Activated CD4-positive, alpha-beta memory T cell treated with anti-CD3 and anti-CD28 coated beads for 36 hours (primary cell): ENCODE data around the gene RASSF3. TPM values are rescaled to one million over a fixed set of nuclear protein-coding genes. Genes with fewer than 3 reads are reported as not detected.
A peak's percentile ranks its signal among the peaks of the same experiment; 100 is the strongest.

ENCODE experiments used
- CTCF ChIA-PET: fragments of 350-600 bp; sonication (Branson Sonifier 250); formaldehyde crosslinking; loops from one replicate; lab custom pipeline; 2021; ENCODE audit warnings: antibody characterized with exemption, inconsistent platforms; lab: Charles Lee
- POLR2A ChIA-PET: fragments of 350-600 bp; sonication (Branson Sonifier 250); formaldehyde crosslinking; loops from one replicate; lab custom pipeline; 2021; ENCODE audit warnings: antibody characterized with exemption; lab: Charles Lee
- DNase-seq: peaks from one replicate; pipeline ENCODE4 v3.0.0-alpha.2; 2020
- H3K27ac Mint-ChIP-seq: one replicate; pipeline ENCODE4 v1.8.0; 2021; ENCODE audit warnings: mixed read lengths
- H3K27me3 Mint-ChIP-seq: one replicate; pipeline ENCODE4 v1.8.0; 2021; ENCODE audit warnings: mixed read lengths
- H3K36me3 Mint-ChIP-seq: one replicate; pipeline ENCODE4 v1.8.0; 2021; ENCODE audit warnings: mixed read lengths
- H3K4me1 Mint-ChIP-seq: one replicate; pipeline ENCODE4 v1.8.0; 2021; ENCODE audit warnings: low read depth, mixed read lengths
- H3K4me3 Mint-ChIP-seq: one replicate; pipeline ENCODE4 v1.8.0; 2021; ENCODE audit warnings: mild to moderate bottlenecking, mixed read lengths
- H3K9me3 Mint-ChIP-seq: one replicate; pipeline ENCODE4 v1.8.0; 2021; ENCODE audit warnings: mixed read lengths
- intact Hi-C: fragments of 100-400 bp; cut with micrococcal nuclease; formaldehyde crosslinking; loops from one replicate; pipeline ENCODE4 v1.15.1; 2023
- total RNA-seq, 2 experiments: library from RNA; stranded (reverse); gene quantifications; one replicate each; pipeline ENCODE4 v1.2.3, GENCODE V29; 2021

Gene RASSF3
- total RNA-seq, 2 experiments from 2014 or later: 40.6 to 40.7 TPM

GRCh38 chr12:64660237-64661018 is 50.1 kb downstream of the RASSF3 start:
- intact Hi-C loops: loop anchor here (5.0 kb wide), 1 partner anchor 37 kb away; no protein-coding TSS in a partner anchor
- Mint-ChIP-seq H3K36me3 (peaks cover 6% of the 10 kb centered on the region), H3K4me3 (no peak overlapping the region), H3K27me3 (no peaks in the 10 kb centered on the region), H3K4me1 (peaks cover 85% of the 10 kb centered on the region), H3K9me3 (no peaks in the 10 kb centered on the region), H3K27ac (peak overlapping the region; percentile 73)
- no peak for DNase-seq
- CTCF ChIA-PET: interaction anchor here (0.6 to 1.5 kb wide), 7 partner anchors 9 to 111 kb away, joined by 3 to 6 read pairs (median 3); no protein-coding TSS in a partner anchor
- POLR2A ChIA-PET: interaction anchor here (1.0 to 2.3 kb wide), 7 partner anchors 9 to 52 kb away, joined by 3 to 8 read pairs (median 5); partner anchors contain the start of gene RASSF3

GRCh38 chr12:64663015-64663414 is 52.7 kb downstream of the RASSF3 start:
- intact Hi-C loops: loop anchor here (5.0 kb wide), 1 partner anchor 34 kb away; no protein-coding TSS in a partner anchor
- no peak for DNase-seq
- H3K4me1 Mint-ChIP-seq: peaks cover 91% of the 10 kb centered on the region
- CTCF ChIA-PET: no interaction called here
- H3K36me3 Mint-ChIP-seq: peaks cover 1% of the 10 kb centered on the region
- peak overlapping the region; percentile 49 for H3K27ac Mint-ChIP-seq
- POLR2A ChIA-PET: no interaction called here
- H3K4me3 Mint-ChIP-seq: no peak overlapping the region
- H3K27me3 Mint-ChIP-seq: no peaks in the 10 kb centered on the region
- no peaks in the 10 kb centered on the region for H3K9me3 Mint-ChIP-seq

- Mint-ChIP-seq H3K27me3 (no peaks in the 10 kb centered on the region), H3K27ac (peak overlapping the region; percentile 96), H3K4me1 (peaks cover 89% of the 10 kb centered on the region), H3K36me3 (no peaks in the 10 kb centered on the region), H3K4me3 (peak overlapping the region; percentile 43), H3K9me3 (no peaks in the 10 kb centered on the region)
- intact Hi-C loops: loop anchor here (5.0 kb wide), 1 partner anchor 92 kb away; the partner anchor contains the start of gene GNS
- CTCF ChIA-PET: interaction anchor here (0.7 to 4.7 kb wide), 4 partner anchors 32 to 116 kb away, joined by 3 to 22 read pairs (median 4); no protein-coding TSS in a partner anchor
- peak; percentile 65 for DNase-seq
- POLR2A ChIA-PET: interaction anchor here (0.9 to 1.4 kb wide), 3 partner anchors 16 to 56 kb away, joined by 3 to 7 read pairs (median 4); no protein-coding TSS in a partner anchor
Measured at GRCh38 chr12:64665514-64665913, 55.2 kb downstream of the RASSF3 start.

GRCh38 chr12:64666054-64666914 is 56.0 kb downstream of the RASSF3 start:
- peak overlapping the region; percentile 96 for H3K27ac Mint-ChIP-seq

GRCh38 chr12:64667793-64668192 is 57.5 kb downstream of the RASSF3 start:
- Mint-ChIP-seq H3K4me3 (no peak overlapping the region), H3K36me3 (no peaks in the 10 kb centered on the region), H3K4me1 (peaks cover 88% of the 10 kb centered on the region), H3K9me3 (no peaks in the 10 kb centered on the region), H3K27me3 (no peaks in the 10 kb centered on the region), H3K27ac (peak overlapping the region; percentile 96)
- DNase-seq: no peak
- CTCF ChIA-PET: interaction anchor here (0.9 to 4.7 kb wide), 8 partner anchors 13 to 119 kb away, joined by 3 to 22 read pairs (median 3); no protein-coding TSS in a partner anchor
- POLR2A ChIA-PET: interaction anchor here (1.0 to 2.5 kb wide), 6 partner anchors 11 to 446 kb away, joined by 3 to 11 read pairs (median 6); partner anchors contain the start of gene KICS2
- intact Hi-C loops: loop anchor here (2.0 to 5.0 kb wide), 4 partner anchors 17 to 90 kb away; partner anchors contain the start of gene GNS

More at GRCh38 chr12:64666054-64666914, 56.0 kb downstream of the RASSF3 start:
- H3K9me3 Mint-ChIP-seq: no peaks in the 10 kb centered on the region
- no peaks in the 10 kb centered on the region for H3K27me3 Mint-ChIP-seq
- CTCF ChIA-PET: interaction anchor here (1.4 to 4.7 kb wide), 4 partner anchors 15 to 117 kb away, joined by 3 to 22 read pairs (median 10); no protein-coding TSS in a partner anchor
- H3K4me3 Mint-ChIP-seq: peak overlapping the region; percentile 43
- intact Hi-C loops: loop anchor here (5.0 kb wide), 1 partner anchor 91 kb away; the partner anchor contains the start of gene GNS
- no peak for DNase-seq
- no peaks in the 10 kb centered on the region for H3K36me3 Mint-ChIP-seq
- POLR2A ChIA-PET: interaction anchor here (0.9 to 2.3 kb wide), 4 partner anchors 15 to 57 kb away, joined by 3 to 11 read pairs (median 6); no protein-coding TSS in a partner anchor
- H3K4me1 Mint-ChIP-seq: peaks cover 89% of the 10 kb centered on the region

GRCh38 chr12:64669270-64669842 is 59.1 kb downstream of the RASSF3 start:
- peaks cover 91% of the 10 kb centered on the region for H3K4me1 Mint-ChIP-seq
- no peaks in the 10 kb centered on the region for H3K36me3 Mint-ChIP-seq
- intact Hi-C loops: loop anchor here (1.0 to 5.0 kb wide), 6 partner anchors 10 to 120 kb away; partner anchors contain the start of gene GNS
- peak; percentile 50 for DNase-seq
- H3K27me3 Mint-ChIP-seq: no peaks in the 10 kb centered on the region
- CTCF ChIA-PET: interaction anchor here (0.6 to 4.7 kb wide), 9 partner anchors 9 to 120 kb away, joined by 3 to 22 read pairs (median 8); no protein-coding TSS in a partner anchor
- H3K4me3 Mint-ChIP-seq: peak overlapping the region; percentile 85
- POLR2A ChIA-PET: interaction anchor here (0.6 to 2.5 kb wide), 11 partner anchors 9 to 224 kb away, joined by 3 to 19 read pairs (median 4); partner anchors contain the start of gene RASSF3
- peak overlapping the region; percentile 96 for H3K27ac Mint-ChIP-seq
- H3K9me3 Mint-ChIP-seq: no peaks in the 10 kb centered on the region

GRCh38 chr12:64670019-64670418 is 59.7 kb downstream of the RASSF3 start:
- POLR2A ChIA-PET: interaction anchor here (0.6 to 2.5 kb wide), 10 partner anchors 9 to 225 kb away, joined by 3 to 19 read pairs (median 4); partner anchors contain the start of gene RASSF3
- CTCF ChIA-PET: interaction anchor here (0.6 to 4.7 kb wide), 8 partner anchors 8 to 121 kb away, joined by 3 to 22 read pairs (median 6); no protein-coding TSS in a partner anchor
- Mint-ChIP-seq H3K4me3 (peak overlapping the region; percentile 85), H3K27me3 (no peaks in the 10 kb centered on the region), H3K36me3 (no peaks in the 10 kb centered on the region), H3K4me1 (peaks cover 92% of the 10 kb centered on the region), H3K9me3 (no peaks in the 10 kb centered on the region), H3K27ac (peak overlapping the region; percentile 96)
- intact Hi-C loops: loop anchor here (5.0 kb wide), 1 partner anchor 268 kb away; the partner anchor contains the start of gene XPOT
- no peak for DNase-seq

- POLR2A ChIA-PET: interaction anchor here (1.1 kb wide), 1 partner anchor 11 kb away, joined by 4 read pairs; no protein-coding TSS in a partner anchor
- peak; percentile 60 for DNase-seq
- no peaks in the 10 kb centered on the region for H3K36me3 Mint-ChIP-seq
Measured at GRCh38 chr12:64670919-64671639, 60.8 kb downstream of the RASSF3 start.

GRCh38 chr12:64671681-64672080 is 61.4 kb downstream of the RASSF3 start:
- Mint-ChIP-seq H3K4me3 (peak overlapping the region; percentile 23), H3K9me3 (no peaks in the 10 kb centered on the region), H3K4me1 (peaks cover 87% of the 10 kb centered on the region), H3K36me3 (no peaks in the 10 kb centered on the region), H3K27me3 (no peaks in the 10 kb centered on the region), H3K27ac (peak overlapping the region; percentile 96)
- intact Hi-C loops: loop anchor here (5.0 kb wide), 1 partner anchor 269 kb away; the partner anchor contains the start of gene XPOT
- DNase-seq: no peak
- ChIA-PET POLR2A (interaction anchor here (1.1 kb wide), 1 partner anchor 11 kb away, joined by 4 read pairs; no protein-coding TSS in a partner anchor), CTCF (interaction anchor here (1.1 kb wide), 1 partner anchor 12 kb away, joined by 4 read pairs; no protein-coding TSS in a partner anchor)

More at GRCh38 chr12:64670919-64671639, 60.8 kb downstream of the RASSF3 start:
- CTCF ChIA-PET: interaction anchor here (1.7 kb wide), 1 partner anchor 9 kb away, joined by 10 read pairs; no protein-coding TSS in a partner anchor
- intact Hi-C loops: loop anchor here (5.0 kb wide), 1 partner anchor 269 kb away; the partner anchor contains the start of gene XPOT
- no peaks in the 10 kb centered on the region for H3K27me3 Mint-ChIP-seq
- peak overlapping the region; percentile 23 for H3K4me3 Mint-ChIP-seq
- H3K9me3 Mint-ChIP-seq: no peaks in the 10 kb centered on the region
- H3K4me1 Mint-ChIP-seq: peaks cover 91% of the 10 kb centered on the region
- H3K27ac Mint-ChIP-seq: peak overlapping the region; percentile 96
